CD4-positive, alpha-beta T cell treated with Interleukin-15 for 4 hours (primary cell): ENCODE results near the gene AFF2.
"Not testable (repeated sequence)": the region's sequence is repeated elsewhere in the genome, so short reads cannot be mapped to it uniquely, and the experiment has no call there.

Experiments
- DNase-seq: peaks from one replicate; pipeline ENCODE4 v3.0.0-alpha.2; 2020; ENCODE audit warnings: low spot score

Gene AFF2

DNA sequence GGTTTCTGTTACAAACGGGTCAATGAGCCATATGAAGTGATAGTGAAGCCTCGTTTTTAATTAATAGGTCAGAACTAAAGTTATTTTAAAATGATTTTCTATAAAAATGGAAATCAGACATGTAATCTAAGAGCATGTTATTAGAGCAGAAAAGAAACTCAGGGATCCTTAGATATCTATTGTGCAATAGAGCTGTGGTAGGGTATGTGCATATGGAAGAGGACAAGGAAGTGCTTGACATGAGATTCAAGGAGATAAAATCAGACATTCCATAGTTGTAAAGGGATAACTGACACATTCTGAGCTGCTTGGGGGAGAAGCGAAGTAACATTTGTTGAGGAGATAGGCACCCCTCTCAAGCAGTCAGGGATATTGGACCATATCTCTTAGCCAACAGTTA is 143.0 kb downstream of the AFF2 start:
- DNase-seq = no peak

DNA sequence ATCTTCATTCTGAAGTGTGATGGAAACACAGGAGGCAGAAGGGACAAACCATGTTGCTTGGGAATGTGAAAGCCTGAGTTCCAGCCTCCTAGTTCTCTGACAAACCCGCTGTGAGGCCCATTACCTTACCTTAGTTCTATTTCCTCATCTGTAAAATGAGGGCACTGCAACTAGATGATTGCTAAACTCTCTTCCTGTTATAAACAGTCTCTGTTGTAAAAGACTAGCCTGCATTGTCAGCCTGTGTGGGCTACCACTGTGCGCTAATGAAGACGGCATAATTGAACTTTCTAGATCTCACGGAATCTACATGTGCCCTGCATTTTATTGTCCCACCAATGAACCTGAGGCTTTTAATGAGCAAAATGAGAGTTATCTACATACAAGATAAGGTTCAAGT is 147.2 kb downstream of the AFF2 start:
- DNase-seq = no peak

DNA sequence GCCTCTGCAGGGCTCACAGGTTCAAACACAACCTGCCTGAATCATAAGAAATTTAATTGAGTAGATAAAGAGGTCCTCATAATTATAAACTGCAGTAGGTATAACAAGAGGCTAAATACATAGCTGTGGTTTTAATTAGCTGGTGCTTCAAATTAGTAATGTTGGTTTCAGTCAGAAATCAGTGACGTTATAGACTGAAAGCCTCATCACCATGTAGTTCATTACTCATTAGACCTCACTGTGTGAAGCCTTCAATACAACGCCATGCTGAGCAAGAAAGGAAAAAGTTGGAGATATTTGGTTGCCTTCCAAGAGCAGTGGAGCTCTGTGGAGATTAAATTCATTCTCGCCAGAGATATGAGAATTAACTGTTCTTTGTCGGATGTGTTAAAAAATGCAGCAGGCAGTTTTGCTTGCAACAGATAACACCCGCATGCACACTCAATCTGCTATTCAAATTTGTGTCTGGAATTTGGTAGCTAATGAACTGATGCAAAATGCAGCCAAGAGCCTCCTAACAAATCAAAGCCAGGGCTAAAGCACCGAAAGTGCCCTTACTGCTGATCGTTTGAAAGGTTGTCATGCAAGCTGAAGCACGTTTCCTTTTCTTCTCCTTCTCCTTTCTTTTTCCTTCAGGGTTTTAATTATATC is 148.9 kb downstream of the AFF2 start:
- no peak for DNase-seq

DNA sequence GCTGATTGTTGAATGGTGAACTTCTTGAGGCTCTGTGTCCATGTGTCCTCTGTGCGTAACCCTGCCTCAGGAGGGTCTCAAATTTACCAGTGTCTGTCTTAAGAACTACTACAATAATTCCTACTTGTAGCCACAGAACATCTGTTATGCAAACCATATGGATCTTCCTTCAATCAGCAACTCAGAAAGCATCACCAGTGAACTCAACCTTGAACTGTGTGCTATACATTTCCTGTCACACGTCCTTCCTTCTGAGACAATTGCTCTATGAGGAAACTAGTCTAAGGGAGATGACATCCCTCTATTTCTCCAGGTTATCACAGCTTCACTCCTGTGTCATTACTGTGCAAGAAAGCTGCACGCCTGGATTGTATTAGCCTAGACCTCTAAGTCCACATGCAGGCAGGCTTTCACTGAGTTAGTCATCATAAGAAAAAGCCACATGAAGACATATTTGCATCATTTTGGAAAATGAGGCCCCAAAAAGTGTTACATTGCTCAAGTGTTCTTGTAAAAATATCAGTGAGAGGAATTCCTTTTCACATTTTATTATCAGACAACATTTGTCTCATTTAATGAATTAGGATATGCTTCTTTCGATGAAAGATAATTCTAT is 157.8 kb downstream of the AFF2 start:
- DNase-seq = no peak

DNA sequence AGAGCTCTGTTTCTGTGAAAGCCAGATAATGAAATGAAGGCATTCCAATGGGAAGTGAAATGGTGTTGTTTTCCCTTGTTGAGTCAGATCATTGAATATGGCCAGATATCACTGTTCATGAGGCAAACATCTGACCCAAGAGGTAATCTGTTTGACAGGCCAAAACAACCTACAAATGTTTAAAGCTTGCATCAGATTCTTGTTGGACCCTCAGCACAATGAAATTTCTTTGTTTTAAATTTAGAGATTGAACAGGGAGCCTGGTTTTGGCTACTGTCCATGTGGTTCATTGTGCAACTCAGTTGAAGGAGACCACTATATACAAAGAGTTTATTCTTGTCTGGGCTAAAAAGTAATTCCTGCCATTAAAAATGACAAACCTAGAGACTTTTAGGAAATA is 159.1 kb downstream of the AFF2 start:
- DNase-seq = no peak

DNA sequence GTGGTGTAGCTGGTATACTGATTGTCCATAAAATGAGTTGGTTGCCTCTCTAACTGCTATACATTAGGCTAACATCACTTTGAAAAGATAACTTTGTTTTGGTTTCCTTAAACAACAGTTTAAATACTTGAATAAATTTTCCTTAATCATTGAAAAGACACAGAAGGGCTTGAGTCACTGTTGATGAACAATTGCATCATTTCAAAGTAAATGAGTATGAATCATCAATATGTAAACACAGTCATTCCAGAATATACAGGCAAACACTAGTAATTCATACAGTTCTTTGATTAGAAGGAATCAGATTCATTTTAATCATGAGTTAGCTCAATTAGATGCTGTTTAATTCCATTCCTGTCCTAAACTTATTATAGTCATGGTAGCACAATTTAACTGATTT is 160.6 kb downstream of the AFF2 start:
- DNase-seq = no peak

DNA sequence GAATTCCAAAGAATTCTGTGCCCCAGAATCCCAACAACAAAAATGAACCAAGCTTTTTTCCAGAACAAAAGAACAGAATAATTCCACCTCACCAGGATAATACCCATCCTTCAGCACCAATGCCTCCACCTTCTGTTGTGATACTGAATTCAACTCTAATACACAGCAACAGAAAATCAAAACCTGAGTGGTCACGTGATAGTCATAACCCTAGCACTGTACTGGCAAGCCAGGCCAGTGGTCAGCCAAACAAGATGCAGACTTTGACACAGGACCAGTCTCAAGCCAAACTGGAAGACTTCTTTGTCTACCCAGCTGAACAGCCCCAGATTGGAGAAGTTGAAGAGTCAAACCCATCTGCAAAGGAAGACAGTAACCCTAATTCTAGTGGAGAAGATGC is 161.6 kb downstream of the AFF2 start:
- no peak for DNase-seq

DNA sequence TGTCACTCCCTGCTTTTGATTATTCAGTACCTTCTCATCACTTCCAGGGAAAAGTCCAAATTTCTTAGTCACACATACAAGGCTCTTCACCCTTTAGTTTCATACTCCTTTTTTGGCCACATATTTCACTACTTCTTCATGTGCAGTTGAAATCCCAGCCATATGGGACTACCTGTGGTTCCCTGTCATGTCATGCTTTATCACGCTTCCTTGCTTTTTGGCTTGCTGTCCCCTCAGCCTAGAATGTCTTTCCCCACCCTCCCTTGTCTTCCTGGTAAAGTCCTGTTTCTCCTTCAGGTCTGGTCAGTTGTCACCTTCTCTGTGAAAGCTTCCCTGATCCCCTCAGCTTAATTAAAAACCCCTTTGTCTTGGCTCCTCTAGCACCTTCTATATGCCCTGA is 163.8 kb downstream of the AFF2 start:
- DNase-seq = no peak

DNA sequence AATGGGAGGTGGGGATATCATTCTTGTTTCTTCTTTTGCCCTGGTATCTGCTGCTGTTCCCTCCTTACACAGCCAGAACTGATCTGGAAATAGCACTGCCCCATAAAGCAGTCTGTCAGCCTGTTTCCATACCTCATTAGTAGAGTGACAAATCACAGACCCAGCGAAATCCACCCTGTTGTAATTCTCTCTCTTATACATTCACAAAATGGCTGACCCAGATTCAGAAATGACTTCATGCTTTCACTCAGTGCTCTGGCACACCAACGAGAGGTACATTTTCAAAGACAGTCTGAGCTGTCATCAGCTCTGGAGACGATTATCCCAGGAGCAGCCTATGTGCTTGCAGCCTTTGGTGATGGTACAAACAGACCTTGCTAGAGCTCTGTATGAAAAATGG is 164.6 kb downstream of the AFF2 start:
- no peak for DNase-seq

DNA sequence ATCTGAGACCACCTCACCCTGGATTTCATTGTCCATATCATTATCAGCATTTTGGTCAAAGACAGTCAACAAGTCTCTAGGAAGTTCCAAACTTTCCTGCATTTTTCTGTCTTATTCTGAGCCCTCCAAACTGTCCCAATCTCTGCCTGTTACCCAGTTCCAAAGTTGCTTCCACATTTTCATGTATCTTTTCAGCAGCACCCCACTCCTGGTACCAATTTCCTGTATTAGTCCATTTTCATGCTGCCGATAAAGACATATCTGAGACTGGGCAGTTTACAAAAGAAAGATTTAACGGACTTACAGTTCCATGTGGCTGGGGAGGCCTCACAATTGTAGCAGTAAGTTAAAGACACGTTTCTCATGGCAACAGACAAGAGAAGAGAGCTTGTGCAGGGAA is 168.8 kb downstream of the AFF2 start:
- not testable (repeated sequence) for DNase-seq

DNA sequence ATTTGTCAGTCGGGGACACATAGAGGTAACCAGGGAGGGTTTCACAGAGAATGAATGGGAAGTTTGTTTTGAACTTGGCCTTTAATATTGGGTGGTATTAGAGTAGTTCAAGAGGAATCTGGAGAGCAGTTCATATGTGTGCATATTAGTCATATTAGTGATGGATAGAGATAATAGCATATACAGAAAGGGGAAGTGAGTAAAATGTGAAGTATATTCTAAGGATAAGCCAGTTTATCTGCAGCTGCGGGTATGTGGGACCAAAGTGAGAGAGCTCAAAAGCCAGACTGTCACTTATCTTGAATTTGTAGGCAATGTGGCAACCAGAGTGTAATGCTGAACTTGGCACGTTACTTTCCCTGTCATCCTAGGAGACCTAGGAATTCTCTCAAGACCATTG is 169.9 kb downstream of the AFF2 start:
- no peak for DNase-seq

DNA sequence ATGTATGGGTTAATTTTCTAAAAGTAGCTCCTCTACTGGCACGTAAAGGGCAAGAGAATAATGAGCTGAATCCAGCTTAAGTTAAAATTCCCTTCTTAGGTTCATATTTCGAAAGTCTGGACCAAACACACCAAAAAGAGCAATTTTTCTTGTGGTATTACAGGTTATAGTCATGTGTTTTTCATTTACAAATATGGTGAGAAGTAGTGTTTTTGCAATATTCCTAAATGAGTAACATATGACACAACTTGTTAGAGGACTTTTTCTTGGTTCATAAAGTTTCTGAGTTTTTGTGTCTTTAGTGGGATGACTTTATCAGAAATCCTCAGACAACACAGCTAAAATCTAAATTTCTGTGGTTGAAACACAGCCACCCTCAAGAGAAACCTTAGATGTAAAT is 172.1 kb downstream of the AFF2 start:
- no peak for DNase-seq

DNA sequence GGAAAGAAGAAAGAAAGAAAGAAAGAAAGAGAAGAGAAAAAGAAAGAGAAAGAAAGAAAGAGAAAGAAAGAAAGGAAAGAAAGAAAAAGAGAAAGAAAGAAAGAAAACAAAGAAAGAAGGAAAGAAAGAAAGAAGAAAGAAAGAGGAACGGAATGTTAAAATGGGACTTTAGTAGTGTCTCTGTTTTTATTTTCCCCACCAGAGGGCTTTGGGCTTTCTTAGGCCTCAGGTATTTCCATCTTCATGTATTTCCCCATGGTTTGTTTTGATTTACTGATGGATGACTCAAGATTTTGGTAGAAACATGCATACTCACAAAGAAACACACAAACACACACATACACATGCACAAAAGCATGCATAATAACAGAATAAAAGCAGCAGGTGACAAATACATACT is 181.2 kb downstream of the AFF2 start:
- DNase-seq = no peak

DNA sequence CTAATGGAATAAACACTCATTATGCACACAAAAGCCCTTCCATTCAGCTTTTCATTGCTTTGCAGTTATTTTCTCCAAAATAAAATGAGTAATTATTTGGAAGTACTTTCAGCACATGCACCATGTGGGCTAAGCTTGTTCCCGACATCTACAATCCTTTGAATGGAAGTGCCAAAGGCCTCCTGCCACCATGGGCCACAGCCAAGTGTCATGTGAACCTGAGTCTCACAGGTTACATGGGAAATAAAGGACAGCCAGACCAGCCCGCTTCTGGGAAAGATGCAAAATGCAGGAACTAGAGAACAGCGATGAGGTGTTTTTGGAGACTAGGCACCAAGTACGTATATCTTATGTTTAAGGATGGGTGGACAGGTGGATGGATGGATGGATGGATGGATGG is 181.8 kb downstream of the AFF2 start:
- no peak for DNase-seq

DNA sequence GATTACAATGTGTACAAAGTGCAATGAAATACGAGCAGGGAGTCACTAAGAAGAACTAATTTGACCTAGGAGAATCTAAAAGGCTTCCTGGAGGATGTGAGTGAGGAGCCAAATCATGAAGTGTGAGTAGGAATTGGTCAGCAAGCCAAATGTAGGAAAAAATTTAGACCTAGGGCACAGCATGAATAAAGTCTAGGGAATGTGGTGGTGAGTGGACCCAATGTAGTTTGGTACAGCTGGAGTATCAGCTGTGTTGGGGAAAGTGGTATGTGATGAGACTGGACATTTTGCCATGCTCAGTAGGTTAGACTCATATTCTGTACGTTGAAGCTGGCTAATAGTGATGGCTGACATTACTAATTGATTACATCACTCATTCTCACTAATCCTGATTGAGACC is 191.0 kb downstream of the AFF2 start:
- DNase-seq = no peak

DNA sequence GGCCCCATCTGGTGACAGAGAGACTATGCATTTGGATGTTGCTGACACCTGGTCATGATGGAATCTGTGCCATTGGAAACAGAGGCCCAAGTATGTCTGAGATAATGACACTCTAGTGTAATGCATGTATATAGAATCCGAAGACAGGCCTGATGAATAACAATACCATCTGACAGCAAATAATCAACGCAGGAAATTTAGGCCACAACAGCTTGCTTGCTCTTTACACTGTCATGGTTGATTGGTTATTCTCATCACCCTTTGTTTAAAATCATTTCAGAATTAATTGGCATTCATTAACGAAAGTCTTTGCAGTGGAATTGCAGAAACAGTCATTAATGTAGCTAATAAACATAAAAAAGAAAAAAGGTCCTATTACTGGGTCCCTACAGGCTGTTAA is 194.8 kb downstream of the AFF2 start:
- DNase-seq = no peak

DNA sequence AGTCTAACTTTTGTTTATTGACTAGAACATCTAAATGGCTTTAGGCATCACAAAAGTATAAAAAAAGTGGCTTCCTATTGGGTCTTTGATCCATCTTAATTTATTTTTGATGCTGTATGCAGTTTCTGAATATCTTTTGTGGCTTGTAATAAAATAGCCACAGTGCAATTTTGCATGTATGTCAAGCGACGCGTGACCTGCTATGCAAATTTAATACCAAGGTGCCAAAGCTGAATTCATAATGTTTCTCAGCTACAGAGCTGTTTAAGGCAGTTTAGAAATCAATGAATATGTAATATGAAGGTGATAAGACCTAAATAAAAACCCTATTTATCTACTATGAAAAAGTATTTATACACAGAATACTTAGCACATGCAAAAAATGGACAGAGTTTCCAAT is 197.8 kb downstream of the AFF2 start:
- DNase-seq = no peak

DNA sequence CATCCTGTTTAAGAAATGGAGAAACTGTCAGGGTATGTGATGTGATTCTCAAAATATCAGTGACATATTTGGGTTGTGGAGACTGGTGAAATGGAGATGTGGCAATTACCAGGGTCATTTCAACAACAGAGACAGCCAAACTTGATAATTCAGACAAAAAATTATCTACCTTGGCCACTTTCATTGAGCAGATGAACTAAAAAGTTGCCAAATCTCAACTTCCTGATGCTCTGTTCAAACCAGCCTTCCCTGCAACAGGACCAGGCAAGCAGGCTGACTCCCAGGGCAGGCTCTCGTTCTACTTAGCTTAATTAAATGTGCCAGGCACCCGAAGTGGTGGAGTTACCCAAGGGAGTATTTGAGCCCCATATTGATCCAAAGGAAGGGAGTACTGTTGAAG is 199.6 kb downstream of the AFF2 start:
- DNase-seq = no peak

DNA sequence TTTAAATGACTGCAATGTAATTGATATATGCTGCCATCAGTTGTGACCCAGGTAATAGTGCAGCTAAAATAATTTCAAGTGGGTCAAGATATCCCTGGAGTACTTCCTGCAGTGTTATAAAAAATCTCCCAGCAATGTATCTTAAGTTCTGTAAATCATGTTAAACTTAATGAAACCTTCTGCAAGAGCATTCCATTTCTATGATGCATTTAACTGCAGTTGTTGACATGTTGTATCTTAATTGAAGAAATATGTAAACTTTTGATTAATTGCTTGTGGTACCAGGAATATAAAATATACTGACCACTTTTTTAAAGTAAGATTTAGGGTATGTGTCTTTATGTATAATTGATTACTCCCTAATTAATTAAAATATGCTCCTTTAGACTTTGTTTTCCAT is 213.6 kb downstream of the AFF2 start:
- no peak for DNase-seq

DNA sequence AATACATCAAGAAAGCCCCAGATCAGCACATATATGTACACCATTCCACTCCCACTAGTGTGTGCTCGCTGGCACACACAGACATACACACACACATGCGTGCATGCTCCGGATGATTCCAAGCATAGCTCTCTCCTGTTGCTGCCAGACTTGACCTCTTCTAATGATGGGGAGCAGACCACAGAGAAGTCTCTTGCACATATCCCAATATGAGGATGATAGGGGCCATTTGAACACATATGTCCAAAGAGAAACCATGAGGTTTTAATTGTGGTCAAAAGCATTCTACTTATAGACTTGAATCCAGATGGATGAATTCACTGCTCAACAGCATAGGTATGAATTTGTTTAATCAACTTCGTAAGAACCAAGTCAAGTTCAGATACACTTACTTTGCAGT is 214.9 kb downstream of the AFF2 start:
- DNase-seq = no peak

DNA sequence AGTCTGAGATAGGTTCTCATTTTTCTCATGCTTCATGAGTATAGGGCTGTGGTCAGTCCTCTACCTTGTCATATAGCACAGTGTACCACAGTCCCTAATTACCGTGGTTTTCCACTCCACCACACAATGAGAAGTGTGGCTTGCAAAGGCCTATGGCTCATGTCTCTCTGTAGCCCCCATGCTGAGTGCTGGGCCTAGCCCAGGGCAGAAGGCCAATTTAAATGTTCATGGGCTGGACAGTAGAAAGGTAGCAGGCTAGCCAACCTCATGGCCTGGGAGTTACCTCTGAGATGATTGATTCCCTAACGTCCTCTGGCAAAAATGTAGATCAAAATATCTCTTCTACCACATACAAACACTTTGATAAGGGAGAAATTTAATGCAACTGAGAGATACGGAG is 222.5 kb downstream of the AFF2 start:
- DNase-seq = no peak

DNA sequence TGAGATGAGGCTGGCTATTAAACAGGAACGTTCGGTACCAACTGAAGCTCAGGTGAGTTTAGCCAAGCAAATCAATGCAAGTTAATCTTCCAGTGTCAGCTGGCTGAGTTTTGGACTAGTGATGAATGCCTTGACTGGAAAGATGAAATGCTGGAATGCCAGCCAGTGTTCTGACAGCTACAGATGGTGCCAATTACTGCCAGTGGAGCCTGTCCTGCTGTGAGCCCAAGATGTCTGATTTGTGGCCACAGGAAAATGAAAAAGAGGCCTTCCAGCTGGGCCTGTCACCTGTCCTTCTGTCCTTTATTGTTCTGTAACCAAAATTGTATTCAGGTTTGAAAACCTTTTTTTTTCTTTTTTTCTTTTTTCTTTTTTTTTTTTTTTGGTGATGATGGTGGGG is 223.1 kb downstream of the AFF2 start:
- no peak for DNase-seq

DNA sequence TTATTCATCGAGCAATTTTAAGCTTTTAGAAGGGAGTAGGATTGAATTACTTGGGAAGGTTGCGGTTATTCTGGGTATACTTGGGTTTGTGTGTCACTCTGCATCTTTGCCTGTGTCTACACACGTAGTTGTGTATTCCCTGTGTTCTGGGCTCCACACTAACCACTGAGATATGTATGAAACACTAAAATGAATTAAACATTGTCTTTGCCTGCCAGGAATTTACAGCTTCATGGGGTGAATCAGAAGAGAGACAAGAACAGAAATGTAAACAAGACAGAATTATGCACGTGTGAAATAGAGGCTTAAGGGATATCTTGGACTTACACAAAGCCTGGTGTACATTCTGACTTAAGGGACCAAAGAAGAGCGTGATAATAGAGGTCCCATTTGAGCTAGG is 228.5 kb downstream of the AFF2 start:
- no peak for DNase-seq

DNA sequence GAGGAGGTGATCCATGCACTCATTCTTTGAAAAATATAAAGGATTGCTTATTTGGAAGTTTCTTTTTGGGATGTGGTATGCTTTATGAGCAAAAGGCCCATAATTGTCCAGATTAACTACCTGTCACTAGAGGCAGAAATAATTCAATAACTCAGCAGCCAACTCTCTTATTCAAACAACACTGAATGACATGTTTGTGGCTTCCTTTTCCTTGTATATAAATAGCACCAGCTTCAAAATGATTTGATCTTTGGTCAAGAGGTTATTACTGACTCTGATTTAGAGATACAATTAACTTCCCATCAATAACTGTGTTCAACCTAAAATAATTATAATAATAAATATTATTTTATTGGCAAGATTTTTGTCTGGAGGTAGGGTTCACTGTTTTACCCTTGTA is 232.3 kb downstream of the AFF2 start:
- no peak for DNase-seq

DNA sequence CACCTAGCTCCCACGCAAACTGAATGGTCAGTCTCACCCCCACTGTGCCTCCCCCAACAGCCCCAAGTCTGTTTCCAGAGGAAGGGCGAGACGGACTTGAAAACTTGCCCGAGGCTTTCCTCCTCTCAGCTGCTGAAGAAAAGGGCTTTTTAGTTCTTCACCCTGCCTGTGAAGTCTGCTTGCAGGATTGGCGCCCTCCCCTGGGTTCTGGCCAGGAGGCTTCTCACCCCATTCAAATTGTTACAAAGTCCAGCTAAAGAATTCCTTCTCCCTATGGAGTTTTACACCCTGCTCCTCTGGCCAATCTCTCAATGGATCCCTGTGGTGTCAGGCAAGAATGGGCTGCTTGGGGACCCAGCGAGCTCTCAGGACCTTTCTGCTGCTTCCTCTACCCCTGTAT is 241.0 kb downstream of the AFF2 start:
- DNase-seq = no peak
